ENCODE data around the gene MCTP2. TPM values are rescaled to one million over a fixed set of nuclear protein-coding genes. Genes with fewer than 3 reads are reported as not detected.

Gene MCTP2
- total and polyA plus RNA-seq, 12 donors: 0.24 to 8.3 (median 0.89) TPM

DNA sequence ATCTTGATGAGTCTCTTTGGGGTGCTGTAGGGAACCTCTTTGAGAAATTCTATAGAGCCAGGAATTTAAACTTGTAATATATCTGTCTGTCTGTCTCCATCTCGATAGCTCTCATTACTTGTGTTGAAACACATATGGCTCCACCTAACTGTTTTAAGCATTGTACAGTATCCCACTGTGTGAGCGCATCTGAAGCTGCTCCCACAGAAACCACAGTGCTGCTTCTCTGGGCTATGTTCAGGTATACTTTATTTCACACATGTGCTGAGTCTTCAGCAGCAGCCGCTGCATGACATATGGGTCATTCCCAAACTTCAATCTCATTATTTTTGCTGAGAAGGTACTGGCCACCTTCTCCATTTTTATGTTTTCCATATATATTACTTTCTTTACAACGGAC is 63.9 kb downstream of the MCTP2 start:
- Histone ChIP-seq H3K4me1 (peaks cover 0 to 45% (median 0%) of the 10 kb centered on the region in 9 donors), H3K4me3 (no peak overlapping the region), H3K9me3 (peaks cover 0 to 11% (median 0%) of the 10 kb centered on the region in 11 donors), H3K27me3 (peaks cover 0 to 8% (median 0%) of the 10 kb centered on the region in 7 donors), H3K36me3 (no peaks in the 10 kb centered on the region), H3K27ac (no peak overlapping the region)
- TF ChIP-seq, protein P1, sequence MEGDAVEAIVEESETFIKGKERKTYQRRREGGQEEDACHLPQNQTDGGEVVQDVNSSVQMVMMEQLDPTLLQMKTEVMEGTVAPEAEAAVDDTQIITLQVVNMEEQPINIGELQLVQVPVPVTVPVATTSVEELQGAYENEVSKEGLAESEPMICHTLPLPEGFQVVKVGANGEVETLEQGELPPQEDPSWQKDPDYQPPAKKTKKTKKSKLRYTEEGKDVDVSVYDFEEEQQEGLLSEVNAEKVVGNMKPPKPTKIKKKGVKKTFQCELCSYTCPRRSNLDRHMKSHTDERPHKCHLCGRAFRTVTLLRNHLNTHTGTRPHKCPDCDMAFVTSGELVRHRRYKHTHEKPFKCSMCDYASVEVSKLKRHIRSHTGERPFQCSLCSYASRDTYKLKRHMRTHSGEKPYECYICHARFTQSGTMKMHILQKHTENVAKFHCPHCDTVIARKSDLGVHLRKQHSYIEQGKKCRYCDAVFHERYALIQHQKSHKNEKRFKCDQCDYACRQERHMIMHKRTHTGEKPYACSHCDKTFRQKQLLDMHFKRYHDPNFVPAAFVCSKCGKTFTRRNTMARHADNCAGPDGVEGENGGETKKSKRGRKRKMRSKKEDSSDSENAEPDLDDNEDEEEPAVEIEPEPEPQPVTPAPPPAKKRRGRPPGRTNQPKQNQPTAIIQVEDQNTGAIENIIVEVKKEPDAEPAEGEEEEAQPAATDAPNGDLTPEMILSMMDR (IDR thresholded peaks at IDR 0.05): no peak
- 93 to 94% methylated on average over 4 of the region's 4 CpGs for WGBS, 2 donors
- intact Hi-C loops (cut with DNase I): no loop called here
- DNase-seq: no peak
- no peak for ATAC-seq

DNA sequence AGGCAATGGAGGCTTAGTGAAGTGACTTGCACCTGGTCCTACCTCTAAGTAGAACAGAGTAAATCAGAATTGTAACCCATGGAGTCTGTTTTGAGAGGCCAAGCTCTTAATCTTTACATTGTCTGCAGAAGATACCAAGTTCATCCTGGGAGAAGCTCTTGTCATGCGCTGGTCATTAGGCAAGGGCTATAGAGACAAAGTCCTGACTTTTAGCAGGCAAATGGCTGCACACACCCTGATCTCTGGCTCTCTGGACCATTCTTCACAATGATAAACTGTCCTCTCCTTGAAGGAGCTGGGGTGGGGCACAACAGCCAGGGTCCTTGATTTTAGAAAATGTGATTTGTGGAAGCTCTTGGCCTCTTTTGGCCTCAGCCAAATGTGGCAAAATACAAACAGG is 65.4 kb downstream of the MCTP2 start:
- Histone ChIP-seq H3K9me3 (no peaks in the 10 kb centered on the region), H3K36me3 (no peaks in the 10 kb centered on the region), H3K27ac (peak overlapping the region in 1 of 10 donors; percentile 51), H3K4me1 (peaks cover 0 to 48% (median 0%) of the 10 kb centered on the region in 9 donors), H3K27me3 (peaks cover 0 to 9% (median 0%) of the 10 kb centered on the region in 7 donors), H3K4me3 (no peak overlapping the region)
- 97 to 100% methylated on average over 1 of the region's 1 CpG for WGBS, 2 donors
- DNase-seq: no peak
- intact Hi-C loops (cut with DNase I): no loop called here
- TF ChIP-seq, protein P1 (IDR thresholded peaks at IDR 0.05): no peak
- ATAC-seq: no peak

DNA sequence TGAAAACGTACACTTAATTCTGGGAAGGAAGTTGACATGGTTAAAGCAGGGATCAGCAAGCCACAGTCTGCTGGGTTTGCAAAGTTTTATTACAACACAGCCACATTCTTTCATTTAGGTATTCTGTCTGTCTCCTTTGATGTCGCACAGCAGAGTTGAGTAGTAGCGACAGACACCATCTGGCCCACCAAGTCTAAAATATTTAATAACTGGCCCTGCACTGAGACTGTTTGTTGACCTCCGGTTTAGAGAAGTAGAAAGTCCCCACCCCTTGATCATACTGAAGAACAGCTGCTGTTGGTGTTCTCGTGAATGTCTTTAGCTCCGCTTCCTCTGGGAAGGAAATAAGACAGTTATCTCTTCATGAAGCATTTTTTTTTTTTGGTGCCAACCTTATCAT is 66.2 kb downstream of the MCTP2 start:
- Histone ChIP-seq H3K27me3 (peaks cover 0 to 9% (median 0%) of the 10 kb centered on the region in 7 donors), H3K9me3 (no peaks in the 10 kb centered on the region), H3K4me1 (peaks cover 0 to 48% (median 0%) of the 10 kb centered on the region in 9 donors), H3K27ac (peak overlapping the region in 1 of 10 donors; percentile 51), H3K4me3 (no peak overlapping the region), H3K36me3 (no peaks in the 10 kb centered on the region)
- ATAC-seq (no peak), DNase-seq (no peak)
- intact Hi-C loops (cut with DNase I): no loop called here
- WGBS, 2 donors: 55 to 65% methylated on average over 6 of the region's 6 CpGs
- TF ChIP-seq, protein P1 (IDR thresholded peaks at IDR 0.05): no peak

DNA sequence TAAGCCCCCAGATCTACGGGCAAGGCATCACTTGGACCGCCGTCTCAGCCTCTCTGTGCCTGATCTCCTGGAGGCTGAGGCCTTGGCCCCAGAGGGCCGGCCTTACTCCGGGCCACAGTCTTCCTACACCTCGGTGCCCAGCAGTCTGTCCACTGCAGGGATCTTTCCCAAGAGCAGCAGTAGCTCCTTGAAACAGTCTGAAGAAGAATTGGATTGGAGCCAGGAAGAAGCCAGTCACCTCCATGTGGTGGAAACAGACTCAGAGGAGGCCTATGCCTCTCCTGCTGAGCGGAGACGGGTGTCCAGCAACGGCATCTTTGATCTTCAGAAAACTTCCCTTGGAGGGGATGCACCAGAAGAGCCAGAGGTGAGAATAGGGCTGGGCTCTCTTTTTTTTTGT is 67.0 kb downstream of the MCTP2 start:
- intact Hi-C loops (cut with DNase I): no loop called here
- 93% methylated on average over 9 of the region's 9 CpGs for WGBS, 2 donors
- peaks cover 0 to 44% (median 0%) of the 10 kb centered on the region in 9 donors for H3K4me1 ChIP-seq
- TF ChIP-seq, protein P1 (IDR thresholded peaks at IDR 0.05): no peak
- H3K27me3 ChIP-seq: peaks cover 0 to 9% (median 0%) of the 10 kb centered on the region in 7 donors
- H3K4me3 ChIP-seq: no peak overlapping the region
- H3K36me3 ChIP-seq: no peaks in the 10 kb centered on the region
- no peak for DNase-seq
- ATAC-seq: no peak
- H3K27ac ChIP-seq: peak overlapping the region in 1 of 10 donors; percentile 51
- H3K9me3 ChIP-seq: no peaks in the 10 kb centered on the region

Measured in heart right ventricle (tissue), 16 donors.